Activated CD4-positive, alpha-beta T cell treated with anti-CD3 and anti-CD28 coated beads, Interleukin-2, amount 10 ng/mL, durations not matched to agents 7 days and 5 days (primary cell): ENCODE data around the gene HAPLN1. TPM values are rescaled to one million over a fixed set of nuclear protein-coding genes. Genes with fewer than 3 reads are reported as not detected.
"Not testable (repeated sequence)": the region's sequence is repeated elsewhere in the genome, so short reads cannot be mapped to it uniquely, and the experiment has no call there.

Experiments used
- CTCF ChIA-PET: fragments of 350-600 bp; sonication (Branson Sonifier 250); formaldehyde crosslinking; loops from one replicate; lab custom pipeline; 2021; ENCODE audit warnings: antibody characterized with exemption; lab: Charles Lee
- POLR2A ChIA-PET: fragments of 350-600 bp; sonication (Branson Sonifier 250); formaldehyde crosslinking; loops from one replicate; lab custom pipeline; 2021; ENCODE audit warnings: antibody characterized with exemption; lab: Charles Lee
- DNase-seq: peaks from one replicate; pipeline ENCODE4 v3.0.0-alpha.2; 2020
- H3K27ac Mint-ChIP-seq: one replicate; pipeline ENCODE4 v1.8.0; 2021; ENCODE audit warnings: mild to moderate bottlenecking, moderate library complexity, mixed read lengths
- H3K27me3 Mint-ChIP-seq: one replicate; pipeline ENCODE4 v1.8.0; 2021; ENCODE audit warnings: mixed read lengths
- H3K36me3 Mint-ChIP-seq: one replicate; pipeline ENCODE4 v1.8.0; 2021; ENCODE audit warnings: low read depth, mixed read lengths
- H3K4me1 Mint-ChIP-seq: one replicate; pipeline ENCODE4 v1.8.0; 2021; ENCODE audit warnings: mixed read lengths
- H3K4me3 Mint-ChIP-seq: one replicate; pipeline ENCODE4 v1.8.0; 2021; ENCODE audit warnings: mild to moderate bottlenecking, moderate library complexity, mixed read lengths
- H3K9me3 Mint-ChIP-seq: one replicate; pipeline ENCODE4 v1.8.0; 2021; ENCODE audit warnings: mixed read lengths
- total RNA-seq, 2 experiments: library from RNA; stranded (reverse); gene quantifications; one replicate each; pipeline ENCODE4 v1.2.3, GENCODE V29; 2021

Gene HAPLN1
- not detected for total RNA-seq

GRCh38 chr5:83720836-83721537, at the start of gene HAPLN1:
HAPLN1 (minus strand) TSS chr5:83720855; CDS start chr5:83673523, 47,332 bp downstream.
- ChIA-PET CTCF (no interaction called here), POLR2A (no interaction called here)
- no peaks in the 10 kb centered on the region for H3K36me3 Mint-ChIP-seq
- no peak within 1 kb of the TSS for H3K27ac Mint-ChIP-seq
- DNase-seq: no peak
- H3K27me3 Mint-ChIP-seq: peaks cover 51% of the 10 kb centered on the region
- H3K9me3 Mint-ChIP-seq: no peaks in the 10 kb centered on the region
- no peak within 1 kb of the TSS for H3K4me3 Mint-ChIP-seq
- peaks cover 8% of the 10 kb centered on the region for H3K4me1 Mint-ChIP-seq

DNA sequence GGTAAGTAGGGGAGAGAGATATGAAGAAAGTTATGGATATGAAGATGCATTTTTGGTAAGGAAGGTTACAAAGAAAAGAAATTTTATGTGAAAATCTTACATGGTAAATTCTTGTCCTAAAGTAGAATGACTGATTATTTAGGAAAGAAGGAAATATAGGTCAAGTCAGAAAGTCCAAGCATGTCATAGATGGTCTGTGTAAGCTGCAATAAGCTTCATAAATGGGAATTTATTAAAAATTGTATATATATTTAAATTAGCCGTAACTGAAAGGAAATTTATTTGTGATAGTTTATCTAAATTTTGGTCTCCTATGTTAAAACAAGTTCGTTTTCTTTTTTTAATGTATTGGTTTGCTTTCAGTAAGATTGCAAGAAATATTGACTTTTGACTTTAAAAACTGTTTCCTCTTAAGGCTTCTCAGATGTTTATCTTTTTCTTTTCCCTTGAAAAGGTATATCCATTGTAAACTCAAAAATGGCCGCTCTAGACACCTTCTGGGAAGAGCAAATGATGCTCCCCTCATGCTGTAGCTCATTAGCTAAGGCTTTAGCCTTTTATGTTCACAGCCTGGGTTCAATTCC, 46.8 kb upstream of the HAPLN1 start:
- no peak for DNase-seq
- ChIA-PET CTCF (interaction anchor here (0.6 kb wide), 1 partner anchor 1394 kb away, joined by 3 read pairs; no protein-coding TSS in a partner anchor), POLR2A (no interaction called here)
- Mint-ChIP-seq H3K27me3 (no peaks in the 10 kb centered on the region), H3K4me1 (no peaks in the 10 kb centered on the region), H3K36me3 (no peaks in the 10 kb centered on the region), H3K9me3 (peaks cover 14% of the 10 kb centered on the region), H3K27ac (no peak overlapping the region), H3K4me3 (no peak overlapping the region)

DNA sequence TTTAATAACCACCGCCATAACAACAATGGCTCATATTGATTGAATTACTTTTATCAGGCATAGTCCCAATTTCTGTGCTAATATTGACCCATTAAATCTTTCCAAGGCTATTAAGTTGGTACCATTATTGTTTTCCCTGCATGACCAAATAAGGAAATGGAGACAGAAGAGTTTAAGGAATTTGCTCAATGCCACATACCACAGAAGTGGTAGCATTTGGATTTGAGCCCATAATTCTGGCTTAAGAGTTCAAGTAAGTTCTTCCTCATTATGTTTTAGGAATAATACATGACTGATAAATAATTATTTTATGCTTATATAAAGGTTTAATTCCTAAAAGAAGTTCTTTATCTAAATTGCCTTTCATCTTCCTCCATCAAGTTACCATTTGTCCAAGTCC, 43.4 kb upstream of the HAPLN1 start:
- H3K36me3 Mint-ChIP-seq: no peaks in the 10 kb centered on the region
- H3K4me1 Mint-ChIP-seq: no peaks in the 10 kb centered on the region
- CTCF ChIA-PET: no interaction called here
- POLR2A ChIA-PET: no interaction called here
- DNase-seq: no peak
- H3K9me3 Mint-ChIP-seq: peaks cover 14% of the 10 kb centered on the region
- no peak overlapping the region for H3K27ac Mint-ChIP-seq
- H3K27me3 Mint-ChIP-seq: no peaks in the 10 kb centered on the region
- no peak overlapping the region for H3K4me3 Mint-ChIP-seq

GRCh38 chr5:83760579-83760978, 39.9 kb upstream of the HAPLN1 start:
- Mint-ChIP-seq H3K27ac (no peak overlapping the region), H3K27me3 (no peaks in the 10 kb centered on the region), H3K4me3 (no peak overlapping the region), H3K9me3 (peaks cover 4% of the 10 kb centered on the region), H3K36me3 (no peaks in the 10 kb centered on the region), H3K4me1 (no peaks in the 10 kb centered on the region)
- DNase-seq: no peak
- ChIA-PET POLR2A (no interaction called here), CTCF (no interaction called here)

DNA sequence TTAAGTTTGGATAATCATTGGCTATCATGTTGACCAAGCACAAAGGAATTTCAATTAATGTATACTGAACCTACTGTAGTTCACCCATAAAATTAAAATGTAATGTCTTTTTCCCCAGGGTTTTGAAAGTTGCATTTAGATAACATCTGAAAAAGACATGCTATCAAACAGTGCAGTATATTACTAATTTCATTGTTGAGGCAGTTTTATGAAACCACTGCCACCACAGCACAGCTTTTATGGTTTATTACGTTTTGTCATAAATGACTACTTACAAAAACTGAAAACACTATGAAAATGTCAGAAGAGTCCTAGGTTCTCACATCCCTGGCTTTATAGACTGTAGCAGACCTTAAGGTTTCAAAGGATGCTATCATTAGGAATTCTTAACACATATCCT, 32.0 kb upstream of the HAPLN1 start:
- H3K36me3 Mint-ChIP-seq: no peaks in the 10 kb centered on the region
- no peak overlapping the region for H3K27ac Mint-ChIP-seq
- no peak for DNase-seq
- H3K27me3 Mint-ChIP-seq: peaks cover 2% of the 10 kb centered on the region
- no peaks in the 10 kb centered on the region for H3K4me1 Mint-ChIP-seq
- no peak overlapping the region for H3K4me3 Mint-ChIP-seq
- ChIA-PET CTCF (interaction anchor here (0.6 kb wide), 1 partner anchor 1010 kb away, joined by 3 read pairs; no protein-coding TSS in a partner anchor), POLR2A (no interaction called here)
- no peaks in the 10 kb centered on the region for H3K9me3 Mint-ChIP-seq

DNA sequence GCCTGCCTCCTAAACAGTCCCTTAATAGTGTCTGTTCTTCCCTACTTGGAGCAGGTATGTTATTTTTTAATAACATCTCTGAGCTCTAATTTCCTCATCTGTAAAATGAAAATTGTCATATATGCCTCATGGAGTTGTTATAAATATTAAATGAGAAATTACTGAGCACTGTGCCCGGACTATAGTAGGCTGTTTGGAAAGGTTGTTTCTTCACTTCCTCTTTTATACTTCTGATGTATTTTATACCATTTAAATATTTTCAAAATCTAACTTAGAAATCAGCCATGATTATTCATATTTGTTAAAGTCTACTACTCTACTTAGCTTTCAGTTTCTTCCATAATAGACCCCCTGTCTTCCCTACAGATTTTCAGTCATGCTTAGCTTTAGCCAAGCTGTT, 30.5 kb upstream of the HAPLN1 start:
- Mint-ChIP-seq H3K36me3 (no peaks in the 10 kb centered on the region), H3K4me3 (no peak overlapping the region), H3K4me1 (no peaks in the 10 kb centered on the region), H3K27me3 (peaks cover 2% of the 10 kb centered on the region), H3K9me3 (no peaks in the 10 kb centered on the region), H3K27ac (no peak overlapping the region)
- POLR2A ChIA-PET: no interaction called here
- no peak for DNase-seq
- CTCF ChIA-PET: no interaction called here

- H3K36me3 Mint-ChIP-seq: no peaks in the 10 kb centered on the region
- H3K9me3 Mint-ChIP-seq: no peaks in the 10 kb centered on the region
- no peak overlapping the region for H3K27ac Mint-ChIP-seq
- POLR2A ChIA-PET: no interaction called here
- DNase-seq: no peak
- H3K4me3 Mint-ChIP-seq: no peak overlapping the region
- H3K27me3 Mint-ChIP-seq: peaks cover 2% of the 10 kb centered on the region
- no peaks in the 10 kb centered on the region for H3K4me1 Mint-ChIP-seq
- CTCF ChIA-PET: no interaction called here
Observed at GRCh38 chr5:83750749-83751148, 30.1 kb upstream of the HAPLN1 start.

DNA sequence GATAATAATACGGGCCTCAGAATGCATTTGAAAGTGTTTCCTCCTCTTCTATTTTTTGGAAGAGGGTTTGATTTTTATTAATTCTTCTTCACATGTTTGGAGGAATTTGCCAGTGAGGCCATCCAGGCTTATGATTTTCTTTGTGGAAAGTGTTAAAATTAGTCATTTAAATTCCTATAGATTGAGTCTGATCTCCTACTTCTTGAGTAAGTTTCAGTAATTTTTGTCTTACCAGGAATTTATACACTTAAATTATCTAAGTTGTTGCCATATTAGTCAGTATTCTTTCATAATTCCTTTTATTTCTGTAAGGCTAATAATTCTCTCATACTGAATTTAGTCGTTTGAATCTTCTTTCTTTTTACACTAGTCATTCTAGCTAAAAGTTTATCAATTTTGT, 25.2 kb upstream of the HAPLN1 start:
- ChIA-PET POLR2A (no interaction called here), CTCF (no interaction called here)
- Mint-ChIP-seq H3K27ac (no peak overlapping the region), H3K36me3 (no peaks in the 10 kb centered on the region), H3K4me3 (no peak overlapping the region), H3K4me1 (no peaks in the 10 kb centered on the region), H3K9me3 (no peaks in the 10 kb centered on the region), H3K27me3 (peaks cover 2% of the 10 kb centered on the region)
- DNase-seq: no peak

DNA sequence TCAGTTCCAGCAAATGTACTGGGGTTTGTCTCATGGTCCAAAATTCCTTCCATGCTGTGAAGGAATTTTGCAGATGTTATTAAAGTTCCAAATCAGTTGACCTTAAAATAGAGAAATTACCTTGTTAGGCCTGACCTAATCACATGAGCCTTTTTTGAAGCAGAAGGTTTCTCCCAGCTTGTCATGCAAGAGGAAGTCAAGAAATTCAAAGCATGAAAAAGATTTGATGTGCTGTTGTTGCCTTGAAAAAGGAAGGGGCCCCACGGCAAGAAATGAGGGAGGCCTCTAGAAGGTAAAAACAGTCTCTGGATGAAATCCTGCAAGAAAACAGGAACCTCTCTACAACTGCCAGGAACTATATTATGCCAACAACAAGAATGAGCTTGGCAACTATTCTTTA, 24.2 kb upstream of the HAPLN1 start:
- Mint-ChIP-seq H3K36me3 (no peaks in the 10 kb centered on the region), H3K27ac (no peak overlapping the region), H3K9me3 (no peaks in the 10 kb centered on the region), H3K4me1 (no peaks in the 10 kb centered on the region), H3K4me3 (no peak overlapping the region), H3K27me3 (no peaks in the 10 kb centered on the region)
- ChIA-PET POLR2A (no interaction called here), CTCF (no interaction called here)
- DNase-seq: no peak

GRCh38 chr5:83742089-83742488, 21.4 kb upstream of the HAPLN1 start:
- no peaks in the 10 kb centered on the region for H3K27me3 Mint-ChIP-seq
- POLR2A ChIA-PET: no interaction called here

GRCh38 chr5:83741571-83741970, 20.9 kb upstream of the HAPLN1 start:
- ChIA-PET CTCF (no interaction called here), POLR2A (no interaction called here)
- no peak for DNase-seq
- no peaks in the 10 kb centered on the region for H3K4me1 Mint-ChIP-seq
- no peaks in the 10 kb centered on the region for H3K9me3 Mint-ChIP-seq
- H3K27me3 Mint-ChIP-seq: no peaks in the 10 kb centered on the region
- no peaks in the 10 kb centered on the region for H3K36me3 Mint-ChIP-seq
- H3K4me3 Mint-ChIP-seq: no peak overlapping the region
- H3K27ac Mint-ChIP-seq: no peak overlapping the region

More at GRCh38 chr5:83742089-83742488, 21.4 kb upstream of the HAPLN1 start:
- H3K36me3 Mint-ChIP-seq: no peaks in the 10 kb centered on the region
- no peaks in the 10 kb centered on the region for H3K9me3 Mint-ChIP-seq
- no peak overlapping the region for H3K4me3 Mint-ChIP-seq
- no peak overlapping the region for H3K27ac Mint-ChIP-seq
- no peak for DNase-seq
- CTCF ChIA-PET: no interaction called here
- H3K4me1 Mint-ChIP-seq: no peaks in the 10 kb centered on the region

- ChIA-PET POLR2A (no interaction called here), CTCF (no interaction called here)
- no peak for DNase-seq
- Mint-ChIP-seq H3K9me3 (no peaks in the 10 kb centered on the region), H3K27ac (no peak overlapping the region), H3K36me3 (no peaks in the 10 kb centered on the region), H3K27me3 (no peaks in the 10 kb centered on the region), H3K4me1 (no peaks in the 10 kb centered on the region), H3K4me3 (no peak overlapping the region)
Observed at GRCh38 chr5:83740741-83741140, 20.1 kb upstream of the HAPLN1 start.

- H3K27ac Mint-ChIP-seq, H3K36me3 Mint-ChIP-seq, H3K4me1 Mint-ChIP-seq, H3K27me3 Mint-ChIP-seq, H3K4me3 Mint-ChIP-seq, CTCF ChIA-PET, H3K9me3 Mint-ChIP-seq, DNase-seq: not testable (repeated sequence)
- POLR2A ChIA-PET: interaction anchor here (0.6 kb wide), 1 partner anchor 33 kb away, joined by 4 read pairs; no protein-coding TSS in a partner anchor
Observed at GRCh38 chr5:83736169-83736568, 15.5 kb upstream of the HAPLN1 start.

- POLR2A ChIA-PET, DNase-seq, CTCF ChIA-PET, H3K9me3 Mint-ChIP-seq, H3K4me3 Mint-ChIP-seq, H3K36me3 Mint-ChIP-seq, H3K4me1 Mint-ChIP-seq, H3K27ac Mint-ChIP-seq, H3K27me3 Mint-ChIP-seq: not testable (repeated sequence)
Observed at GRCh38 chr5:83735058-83735457, 14.4 kb upstream of the HAPLN1 start.
